SKM-1 (cell line): ENCODE measurements around the gene KCNJ12.
"Not testable (repeated sequence)": the region's sequence is repeated elsewhere in the genome, so short reads cannot be mapped to it uniquely, and the experiment has no call there.

ENCODE experiments used
- DNase-seq: peaks from one replicate; lab custom pipeline; 2025; ENCODE audit not compliant: unreplicated experiment; lab: John Stamatoyannopoulos, UW

The KCNJ12 gene

GRCh38 chr17:21404956-21405731 is 29.0 kb downstream of the KCNJ12 start:
- DNase-seq = not testable (repeated sequence)

- DNase-seq = not testable (repeated sequence)
These were observed 29.8 kb downstream of the KCNJ12 start for GRCh38 chr17:21405904-21406400.

- DNase-seq = not testable (repeated sequence)
These were observed 30.7 kb downstream of the KCNJ12 start for GRCh38 chr17:21406616-21407404.

DNA sequence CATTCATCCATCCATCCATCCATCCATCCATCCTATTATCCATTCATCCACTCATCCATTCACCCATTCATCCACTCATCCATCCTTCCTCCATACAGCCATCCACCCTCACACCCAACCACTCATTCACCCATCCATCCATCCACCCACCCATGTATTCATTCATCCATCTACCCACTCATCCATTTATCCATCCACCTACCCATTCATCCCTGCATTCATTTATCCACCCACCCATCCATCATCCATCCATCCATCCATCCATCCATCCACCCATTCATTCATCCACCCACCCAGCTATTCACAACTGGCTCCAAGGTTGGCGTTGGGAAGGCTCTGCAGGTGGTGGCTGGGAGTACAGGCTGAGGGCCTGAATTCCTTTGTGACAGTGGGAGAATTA is 31.6 kb downstream of the KCNJ12 start:
- DNase-seq = not testable (repeated sequence)

DNA sequence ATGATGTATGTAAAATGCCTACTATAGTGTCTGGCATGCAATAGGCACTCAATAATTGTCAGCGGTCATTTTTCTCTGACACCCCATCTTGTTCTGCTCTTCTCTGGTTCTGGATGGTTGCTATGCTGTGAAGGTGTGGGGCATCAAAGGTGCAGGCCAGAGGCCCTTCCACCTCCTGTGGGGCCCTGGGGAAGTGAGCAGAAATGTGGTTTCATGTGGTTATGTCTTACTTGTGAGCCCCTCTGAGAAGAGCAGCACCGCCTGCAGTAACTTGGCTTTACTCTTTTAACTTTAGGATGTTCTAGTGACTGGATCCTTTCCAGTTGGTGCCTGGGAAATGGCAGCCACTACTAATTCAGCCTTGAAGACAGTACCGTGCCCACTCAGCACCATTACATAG is 32.1 kb downstream of the KCNJ12 start:
- DNase-seq = not testable (repeated sequence)

GRCh38 chr17:21408766-21409300 is 32.7 kb downstream of the KCNJ12 start:
- not testable (repeated sequence) for DNase-seq

DNA sequence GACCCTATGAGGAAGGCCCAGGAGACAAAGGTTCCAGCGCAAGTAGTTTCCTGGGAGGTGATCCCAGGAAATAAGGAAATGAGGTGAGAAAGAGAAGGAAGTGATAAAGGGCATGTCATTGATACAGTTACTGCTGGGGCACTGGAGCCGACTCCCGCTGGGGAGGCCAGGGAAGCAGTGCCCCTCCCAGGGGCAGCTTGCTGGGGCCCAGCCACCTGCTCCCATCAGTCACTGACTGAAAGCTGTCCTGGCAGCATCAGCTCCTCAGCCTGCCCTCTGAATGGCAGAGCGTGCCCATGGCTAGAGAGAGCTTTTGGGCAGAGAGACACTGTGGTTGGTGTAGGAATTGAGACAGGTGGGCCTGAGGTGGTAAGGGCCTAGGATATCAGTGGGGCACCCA is 33.2 kb downstream of the KCNJ12 start:
- not testable (repeated sequence) for DNase-seq

GRCh38 chr17:21409971-21410370 is 33.8 kb downstream of the KCNJ12 start:
- not testable (repeated sequence) for DNase-seq

GRCh38 chr17:21410371-21410770 is 34.2 kb downstream of the KCNJ12 start:
- DNase-seq = not testable (repeated sequence)

DNA sequence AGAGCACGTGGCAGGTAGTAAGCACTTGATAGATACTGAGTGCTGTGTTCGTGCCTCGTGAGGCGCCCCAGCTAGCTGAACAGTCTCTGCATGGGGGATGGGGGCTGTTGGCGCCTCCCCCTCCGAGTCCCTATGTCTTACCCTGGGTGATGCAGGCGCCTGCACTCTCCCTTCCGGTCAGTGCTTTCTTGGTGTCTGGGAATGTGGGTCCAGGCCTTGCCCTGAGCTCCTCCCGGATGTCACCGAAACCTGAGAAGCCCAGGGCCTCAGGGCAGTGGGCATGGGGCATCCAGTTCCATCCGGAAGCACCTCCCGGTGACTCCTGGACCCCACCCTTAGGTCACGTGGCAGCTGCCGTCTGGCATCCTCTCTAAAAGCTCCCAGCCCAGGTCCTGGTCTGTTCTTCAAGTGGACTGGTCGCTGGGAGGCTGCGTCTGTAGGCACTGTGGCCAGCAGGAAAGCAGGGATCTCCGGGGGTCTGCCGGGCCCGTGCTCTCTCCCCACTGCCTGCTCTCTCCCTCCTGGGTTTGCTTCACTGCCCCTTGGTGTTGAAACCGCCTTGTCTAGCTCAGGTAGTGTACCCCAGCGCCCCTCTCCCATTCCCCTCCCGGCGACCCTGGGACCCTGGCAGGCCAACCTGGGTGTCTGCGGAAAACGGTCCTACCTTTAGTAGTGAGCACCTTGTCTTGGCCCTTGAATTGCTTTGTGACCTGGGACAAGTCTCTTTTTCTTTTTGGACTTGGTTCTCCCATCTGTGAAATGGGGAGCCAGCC is 34.9 kb downstream of the KCNJ12 start:
- not testable (repeated sequence) for DNase-seq

GRCh38 chr17:21411679-21412205 is 35.6 kb downstream of the KCNJ12 start:
- DNase-seq = not testable (repeated sequence)

DNA sequence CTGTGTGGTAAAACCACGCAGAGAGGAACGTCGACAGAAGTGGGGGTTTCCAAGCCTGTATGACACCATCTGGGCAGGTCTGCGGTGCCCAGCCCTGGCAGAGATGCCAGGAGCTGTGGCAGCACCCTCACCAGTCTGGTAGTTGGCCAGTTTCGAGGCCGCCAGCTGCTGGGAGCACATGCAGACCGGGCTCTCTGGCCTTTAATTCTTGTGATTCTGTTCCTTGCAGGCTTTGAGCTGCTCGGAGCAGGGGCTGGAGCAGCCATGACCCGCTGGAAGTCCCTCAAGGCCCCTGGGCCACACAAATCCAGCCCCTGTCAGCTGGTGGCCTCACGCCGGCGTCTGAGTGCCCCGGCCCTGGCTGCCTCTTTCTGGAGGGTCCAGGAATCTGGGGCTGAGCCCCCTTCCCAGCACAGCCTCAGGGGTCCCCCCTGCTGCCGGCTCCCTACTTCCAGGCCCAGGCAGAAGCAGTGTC is 36.1 kb downstream of the KCNJ12 start:
- not testable (repeated sequence) for DNase-seq

DNA sequence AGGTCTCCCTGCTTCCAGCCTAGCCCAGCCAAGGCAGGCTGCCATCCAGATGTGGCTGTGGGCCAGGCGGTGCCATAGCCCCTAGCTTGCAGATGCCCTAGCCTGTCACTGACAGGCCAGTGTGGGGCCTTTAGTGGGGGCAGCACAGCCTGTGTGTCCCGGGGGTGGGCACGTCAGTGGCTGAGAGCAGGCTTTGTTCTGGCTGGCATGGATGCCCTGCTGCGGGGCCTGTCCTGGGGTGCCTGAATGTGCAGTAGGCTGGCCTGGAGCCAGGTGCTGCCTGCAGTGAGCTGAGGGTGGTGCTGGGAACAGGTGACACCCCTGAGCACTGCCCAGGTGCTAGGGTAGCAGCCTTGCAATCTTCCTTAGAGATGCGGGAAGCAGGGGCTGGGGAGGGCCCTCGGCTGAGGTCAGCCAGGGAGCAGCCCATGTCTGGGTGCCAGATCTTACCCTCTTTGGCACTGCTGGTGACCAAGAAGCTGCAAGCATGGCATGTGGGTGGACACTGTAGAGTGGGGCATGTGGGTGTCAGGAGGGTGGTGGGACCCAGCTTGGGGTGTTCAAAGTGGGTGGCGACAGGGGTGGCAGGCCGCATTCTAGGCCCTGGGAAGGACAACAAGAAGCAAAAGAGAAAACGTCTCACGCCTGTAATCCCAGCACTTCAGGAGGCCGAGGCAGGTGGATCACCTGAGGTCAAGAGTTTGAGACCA is 37.6 kb downstream of the KCNJ12 start:
- DNase-seq = not testable (repeated sequence)

DNA sequence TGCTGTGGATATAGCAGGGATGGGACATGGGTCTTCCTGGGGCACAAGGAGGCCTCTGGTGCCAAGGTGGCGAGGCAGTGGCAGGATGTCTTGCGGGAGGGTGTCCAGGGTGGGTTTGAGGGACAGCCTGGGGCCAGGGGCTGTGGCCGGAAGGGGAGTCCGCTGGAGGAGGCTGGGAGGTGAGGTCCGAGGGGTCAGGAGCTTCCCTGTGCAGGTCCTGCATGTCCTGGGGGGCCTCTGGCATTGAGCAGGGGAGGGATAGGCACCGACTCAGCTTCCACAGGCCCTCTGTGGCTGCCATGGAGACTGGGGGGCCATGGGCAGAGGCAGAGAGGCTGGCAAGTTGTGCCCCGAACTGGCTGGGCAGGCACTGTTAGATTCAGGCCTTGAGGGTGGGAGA is 38.5 kb downstream of the KCNJ12 start:
- not testable (repeated sequence) for DNase-seq

- not testable (repeated sequence) for DNase-seq
These were observed 39.2 kb downstream of the KCNJ12 start for GRCh38 chr17:21415166-21415990.

DNA sequence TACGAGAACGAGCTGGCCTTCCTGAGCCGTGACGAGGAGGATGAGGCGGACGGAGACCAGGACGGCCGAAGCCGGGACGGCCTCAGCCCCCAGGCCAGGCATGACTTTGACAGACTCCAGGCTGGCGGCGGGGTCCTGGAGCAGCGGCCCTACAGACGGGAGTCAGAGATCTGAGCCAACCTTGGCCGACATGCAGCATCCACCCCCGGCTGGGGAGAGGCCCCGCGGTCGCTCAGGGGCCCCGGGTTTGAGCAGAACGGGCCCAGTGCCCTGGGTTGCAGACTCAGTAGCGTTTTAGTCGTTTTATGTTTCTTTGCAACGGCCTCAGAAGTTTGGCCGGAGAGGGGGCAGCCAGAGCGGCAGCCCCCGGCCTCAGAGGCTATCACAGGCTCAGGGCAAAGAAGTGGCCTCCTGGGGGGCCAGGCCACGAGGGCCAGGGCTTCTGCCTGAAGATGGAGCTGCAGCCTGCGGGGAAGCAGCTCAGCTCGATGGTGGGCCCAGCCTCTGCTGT is 40.4 kb downstream of the KCNJ12 start:
- not testable (repeated sequence) for DNase-seq

- DNase-seq = not testable (repeated sequence)
These were observed 41.2 kb downstream of the KCNJ12 start for GRCh38 chr17:21417349-21417748.

GRCh38 chr17:21417921-21418320 is 41.8 kb downstream of the KCNJ12 start:
- no peak for DNase-seq
